ENCODE results near the gene SLC12A8. TPM values are rescaled to one million over a fixed set of nuclear protein-coding genes. Genes with fewer than 3 reads are reported as not detected.

SLC12A8 gene
- polyA plus RNA-seq, 1 donor from 2014 or later: not detected

DNA sequence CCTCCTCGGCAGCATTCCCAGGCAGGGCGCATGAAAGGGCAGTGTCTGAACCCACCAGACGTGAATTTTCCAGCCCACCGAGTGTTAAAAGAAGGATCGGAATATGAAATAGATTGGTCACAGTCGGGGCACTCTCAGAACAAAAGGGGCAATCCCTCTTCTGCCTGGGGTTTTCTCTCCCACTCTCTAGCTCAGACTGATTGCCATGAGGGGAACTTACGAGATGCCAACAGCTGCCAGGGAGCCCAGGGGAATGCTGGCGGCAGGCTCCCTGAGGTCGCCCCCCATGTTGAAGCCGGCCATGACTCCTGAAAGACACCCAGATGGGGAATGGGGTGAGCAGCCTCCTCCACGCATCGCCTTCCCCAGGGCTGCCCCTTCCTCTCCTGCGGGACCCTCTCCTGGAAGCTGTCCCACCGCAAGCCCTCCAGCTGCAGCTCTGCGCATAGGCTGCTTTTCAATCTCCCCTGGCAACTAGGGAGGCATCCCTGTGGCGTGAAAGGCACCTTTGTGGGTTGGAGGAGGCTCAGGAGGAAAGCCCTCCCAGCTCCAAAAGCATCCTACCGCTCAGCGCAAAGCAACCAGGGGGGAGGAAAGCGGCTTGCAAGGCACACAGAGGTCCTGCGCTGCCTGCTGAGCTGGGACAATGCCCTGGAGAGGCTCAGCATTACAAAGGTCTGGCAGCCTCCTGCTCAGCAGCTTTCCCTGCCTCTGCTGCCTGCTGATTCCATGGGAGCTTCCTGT, 92.0 kb downstream of the SLC12A8 start:
- H3K36me3 Mint-ChIP-seq: peaks cover 2% of the 10 kb centered on the region
- H3K27me3 Mint-ChIP-seq: peaks cover 4% of the 10 kb centered on the region
- H3K4me3 Mint-ChIP-seq: peak overlapping the region; percentile 19 to 88 (median 82)
- H3K27ac Mint-ChIP-seq: peak overlapping the region in 1 of 3 donors; percentile 92
- peaks cover 23 to 27% (median 26%) of the 10 kb centered on the region in 3 donors for H3K4me1 Mint-ChIP-seq
- peaks cover 0 to 6% (median 3%) of the 10 kb centered on the region in 3 donors for H3K9me3 Mint-ChIP-seq

DNA sequence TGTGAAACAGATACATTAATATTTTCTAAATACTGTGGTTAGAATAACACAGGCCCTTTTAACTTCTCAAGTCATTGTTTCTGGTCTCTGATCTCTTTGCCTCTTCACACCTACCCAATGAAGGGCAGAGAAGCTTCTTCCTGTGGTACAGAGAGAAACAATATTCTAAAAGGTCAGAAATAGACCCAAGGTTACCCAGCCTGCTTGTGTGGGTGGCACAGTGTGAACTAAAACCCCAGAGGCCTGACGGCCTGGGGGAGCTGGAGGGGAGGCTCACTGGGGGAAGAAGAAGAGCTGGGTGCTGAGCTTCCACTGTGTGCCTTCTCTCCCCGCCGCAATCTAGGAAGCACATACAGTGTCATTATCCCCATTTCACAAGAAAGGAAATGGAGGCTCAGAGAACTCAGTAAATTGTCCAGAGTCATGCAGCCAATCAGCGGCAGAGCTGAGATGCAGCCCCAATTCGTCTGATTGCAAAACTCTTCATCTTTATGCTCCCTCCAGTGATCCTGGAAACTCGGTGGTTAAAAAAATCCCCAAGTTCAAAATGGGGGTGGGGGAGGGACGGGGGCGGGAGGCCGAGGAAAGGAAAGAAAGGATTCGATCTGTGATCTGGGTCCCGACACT, 92.7 kb downstream of the SLC12A8 start:
- Mint-ChIP-seq H3K4me3 (peak overlapping the region; percentile 19 to 86 (median 79)), H3K9me3 (peaks cover 0 to 6% (median 3%) of the 10 kb centered on the region in 3 donors), H3K4me1 (peaks cover 23 to 28% (median 26%) of the 10 kb centered on the region in 3 donors), H3K27ac (peak overlapping the region in 1 of 3 donors; percentile 92), H3K27me3 (peaks cover 4% of the 10 kb centered on the region), H3K36me3 (peaks cover 2% of the 10 kb centered on the region)

DNA sequence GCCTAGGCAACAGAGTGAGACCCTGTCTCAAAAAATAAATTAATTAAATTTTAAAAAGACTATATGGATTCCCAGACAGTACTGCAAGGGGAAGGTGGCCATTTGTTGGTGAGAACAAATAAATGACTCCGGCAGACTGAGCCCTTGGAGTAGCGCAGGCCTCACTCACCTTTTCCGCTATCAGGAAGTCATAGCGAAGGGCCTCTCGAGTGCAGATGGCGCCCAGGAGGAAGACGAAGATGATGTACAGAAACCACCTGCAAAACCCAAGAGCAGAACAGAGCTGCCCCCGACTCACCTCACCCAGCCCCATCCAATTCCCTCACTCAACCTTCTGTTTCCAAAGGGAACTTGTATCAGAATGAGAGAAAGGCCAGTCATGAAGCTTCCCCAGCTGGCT, 93.9 kb downstream of the SLC12A8 start:
- H3K36me3 Mint-ChIP-seq: peaks cover 2% of the 10 kb centered on the region
- H3K9me3 Mint-ChIP-seq: peaks cover 0 to 3% (median 2%) of the 10 kb centered on the region in 3 donors
- no peak overlapping the region for H3K27ac Mint-ChIP-seq
- peaks cover 23 to 28% (median 26%) of the 10 kb centered on the region in 3 donors for H3K4me1 Mint-ChIP-seq
- peak overlapping the region in 2 of 4 donors; percentile 30 to 83 for H3K4me3 Mint-ChIP-seq
- H3K27me3 Mint-ChIP-seq: peaks cover 4% of the 10 kb centered on the region

DNA sequence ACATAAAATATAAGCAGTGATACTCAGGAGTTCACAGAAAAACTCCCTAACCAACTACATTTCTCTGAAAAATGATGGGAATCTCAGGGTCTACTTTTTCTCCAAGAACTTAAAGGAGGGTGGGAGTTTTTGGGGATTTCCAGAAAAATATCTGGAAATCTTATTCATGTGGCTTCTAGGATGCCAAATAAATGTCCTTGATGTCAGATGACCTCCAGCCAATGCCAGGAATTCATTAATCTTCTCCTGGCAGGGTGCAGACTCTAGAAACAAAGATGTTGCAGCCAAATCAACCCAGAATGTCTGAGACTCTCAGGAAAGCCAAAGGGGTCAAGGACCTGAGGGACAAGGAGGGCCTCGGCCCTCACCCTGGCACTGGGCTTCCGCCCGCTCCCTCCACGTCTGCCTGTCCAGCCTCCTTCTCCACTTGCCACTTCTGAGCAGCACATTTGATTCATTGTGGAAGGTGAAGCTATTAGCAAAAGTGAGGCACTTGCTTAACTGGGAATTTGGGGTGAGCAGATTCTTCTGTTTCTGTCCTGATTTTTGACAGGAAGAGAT, 94.8 kb downstream of the SLC12A8 start:
- no peak overlapping the region for H3K4me3 Mint-ChIP-seq
- H3K27ac Mint-ChIP-seq: no peak overlapping the region
- peaks cover 2% of the 10 kb centered on the region for H3K36me3 Mint-ChIP-seq
- H3K4me1 Mint-ChIP-seq: peaks cover 23 to 28% (median 26%) of the 10 kb centered on the region in 3 donors
- H3K27me3 Mint-ChIP-seq: peaks cover 4% of the 10 kb centered on the region
- peaks cover 0 to 1% (median 0%) of the 10 kb centered on the region in 3 donors for H3K9me3 Mint-ChIP-seq

DNA sequence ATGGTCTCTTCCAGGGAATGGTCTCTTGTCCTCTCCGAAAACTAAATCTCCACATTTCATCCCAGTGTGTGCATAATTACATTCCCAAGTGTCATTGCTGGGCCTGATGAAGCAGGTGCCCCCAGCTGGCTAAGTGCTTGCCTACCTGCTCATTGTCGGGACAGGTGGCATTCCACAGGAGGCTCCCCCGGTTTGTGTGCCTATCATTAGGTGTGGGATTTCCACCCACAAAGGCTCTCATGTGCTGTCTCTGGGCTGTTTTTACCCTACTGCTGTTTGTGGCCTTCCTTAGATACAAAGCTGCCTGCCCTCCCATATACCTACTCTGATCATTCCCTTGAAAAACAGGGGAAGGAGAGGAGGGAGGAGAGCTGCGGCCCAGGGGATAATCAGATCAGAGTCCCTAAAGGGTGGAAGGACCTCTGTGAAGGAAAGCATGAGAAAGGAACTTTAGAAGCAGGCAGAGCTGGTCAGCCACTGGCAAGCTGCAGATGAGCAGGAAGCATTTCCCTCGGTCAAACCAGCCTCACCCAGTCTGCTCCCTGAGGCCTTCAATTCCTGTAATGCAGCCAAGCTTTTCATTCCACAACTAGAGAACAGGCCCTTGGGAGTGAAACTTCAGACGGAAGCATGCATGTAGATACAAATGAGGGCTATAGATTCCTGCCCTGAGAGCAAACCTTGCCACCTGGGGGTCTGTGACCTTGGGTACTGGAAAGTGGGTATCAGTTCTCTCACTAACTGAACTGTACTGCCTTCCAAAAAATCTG, 96.1 kb downstream of the SLC12A8 start:
- peak overlapping the region in 1 of 3 donors; percentile 7 for H3K27ac Mint-ChIP-seq
- H3K4me1 Mint-ChIP-seq: peaks cover 16 to 22% (median 22%) of the 10 kb centered on the region in 3 donors
- peaks cover 0 to 1% (median 0%) of the 10 kb centered on the region in 3 donors for H3K9me3 Mint-ChIP-seq
- H3K36me3 Mint-ChIP-seq: peaks cover 2% of the 10 kb centered on the region
- H3K4me3 Mint-ChIP-seq: no peak overlapping the region
- H3K27me3 Mint-ChIP-seq: peaks cover 4% of the 10 kb centered on the region

DNA sequence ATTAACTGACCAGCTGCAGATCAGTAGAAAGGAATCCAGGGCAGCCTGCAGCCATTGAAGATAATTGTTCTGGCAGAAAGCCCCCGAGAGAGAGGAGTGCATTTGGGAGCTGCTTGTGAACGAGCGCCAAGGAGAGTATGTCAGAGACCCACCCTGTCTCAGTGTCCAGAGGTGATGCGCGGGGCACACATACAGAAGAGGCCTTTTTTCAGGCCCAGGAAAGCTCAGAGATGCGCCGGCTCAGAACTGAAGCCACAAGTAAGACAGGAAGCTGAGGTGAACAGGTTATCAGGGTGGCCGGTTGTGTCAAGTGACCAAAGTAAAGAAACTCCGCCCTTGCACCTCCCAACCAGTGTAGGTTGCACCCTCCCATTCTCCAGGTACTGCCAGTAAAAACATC, 96.9 kb downstream of the SLC12A8 start:
- H3K27me3 Mint-ChIP-seq: peaks cover 4% of the 10 kb centered on the region
- H3K36me3 Mint-ChIP-seq: peaks cover 2% of the 10 kb centered on the region
- no peak overlapping the region for H3K27ac Mint-ChIP-seq
- peaks cover 11 to 15% (median 14%) of the 10 kb centered on the region in 3 donors for H3K4me1 Mint-ChIP-seq
- H3K4me3 Mint-ChIP-seq: no peak overlapping the region
- peaks cover 0 to 1% (median 0%) of the 10 kb centered on the region in 3 donors for H3K9me3 Mint-ChIP-seq

DNA sequence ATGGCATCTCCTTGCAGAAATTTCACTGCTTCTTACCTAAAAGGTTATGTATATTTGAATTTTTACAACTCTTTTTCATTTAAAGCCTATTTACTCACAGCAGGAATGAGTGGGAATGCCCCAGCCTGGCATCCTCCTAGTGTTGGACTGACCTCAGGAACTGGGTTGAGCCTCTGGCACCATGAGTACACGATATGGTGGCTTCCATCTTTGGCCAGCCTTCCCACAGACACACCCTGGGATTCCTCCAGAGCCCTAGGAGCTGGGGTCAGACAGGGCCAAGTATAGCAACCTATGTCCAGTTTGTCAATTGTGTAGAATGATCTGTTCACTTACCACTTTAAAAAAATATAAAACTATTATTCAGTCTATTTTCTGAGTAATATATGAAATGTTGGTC, 99.6 kb downstream of the SLC12A8 start:
- peaks cover 2% of the 10 kb centered on the region for H3K36me3 Mint-ChIP-seq
- no peak overlapping the region for H3K27ac Mint-ChIP-seq
- peaks cover 0 to 1% (median 0%) of the 10 kb centered on the region in 3 donors for H3K9me3 Mint-ChIP-seq
- H3K27me3 Mint-ChIP-seq: no peaks in the 10 kb centered on the region
- H3K4me3 Mint-ChIP-seq: no peak overlapping the region
- peaks cover 5 to 18% (median 14%) of the 10 kb centered on the region in 3 donors for H3K4me1 Mint-ChIP-seq

DNA sequence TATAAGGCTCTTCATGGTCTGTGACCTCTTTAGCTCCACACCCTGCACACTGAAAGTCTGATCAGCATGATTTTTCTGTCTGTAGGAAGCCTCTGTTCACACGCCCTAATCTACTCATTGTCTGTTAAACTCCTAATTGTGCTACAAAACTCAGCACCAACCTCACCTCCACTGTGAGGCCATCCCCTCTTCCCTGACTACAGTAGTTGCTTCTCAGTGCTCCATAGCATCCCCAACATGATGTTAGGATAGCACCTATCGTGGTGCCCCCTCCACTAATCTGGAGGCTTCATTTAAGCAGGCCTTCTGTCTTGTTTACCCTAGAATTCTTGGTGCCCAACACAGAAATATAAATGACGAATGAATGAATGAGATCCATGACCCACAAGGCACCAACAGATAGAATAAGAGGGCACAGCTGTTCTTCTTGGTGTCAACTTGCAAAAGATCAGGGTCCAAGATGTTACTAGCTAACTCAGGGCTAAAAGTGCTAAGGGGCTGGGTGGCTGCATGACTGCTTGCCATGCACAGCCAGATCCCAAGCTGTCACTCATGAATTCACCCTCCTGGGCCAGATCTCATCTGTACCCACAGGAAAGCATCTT, 101.6 kb downstream of the SLC12A8 start:
- H3K9me3 Mint-ChIP-seq: no peaks in the 10 kb centered on the region
- peaks cover 10 to 25% (median 17%) of the 10 kb centered on the region in 3 donors for H3K4me1 Mint-ChIP-seq
- H3K27ac Mint-ChIP-seq: peak overlapping the region in 1 of 3 donors; percentile 26
- H3K4me3 Mint-ChIP-seq: no peak overlapping the region
- no peaks in the 10 kb centered on the region for H3K27me3 Mint-ChIP-seq
- H3K36me3 Mint-ChIP-seq: peaks cover 2% of the 10 kb centered on the region

DNA sequence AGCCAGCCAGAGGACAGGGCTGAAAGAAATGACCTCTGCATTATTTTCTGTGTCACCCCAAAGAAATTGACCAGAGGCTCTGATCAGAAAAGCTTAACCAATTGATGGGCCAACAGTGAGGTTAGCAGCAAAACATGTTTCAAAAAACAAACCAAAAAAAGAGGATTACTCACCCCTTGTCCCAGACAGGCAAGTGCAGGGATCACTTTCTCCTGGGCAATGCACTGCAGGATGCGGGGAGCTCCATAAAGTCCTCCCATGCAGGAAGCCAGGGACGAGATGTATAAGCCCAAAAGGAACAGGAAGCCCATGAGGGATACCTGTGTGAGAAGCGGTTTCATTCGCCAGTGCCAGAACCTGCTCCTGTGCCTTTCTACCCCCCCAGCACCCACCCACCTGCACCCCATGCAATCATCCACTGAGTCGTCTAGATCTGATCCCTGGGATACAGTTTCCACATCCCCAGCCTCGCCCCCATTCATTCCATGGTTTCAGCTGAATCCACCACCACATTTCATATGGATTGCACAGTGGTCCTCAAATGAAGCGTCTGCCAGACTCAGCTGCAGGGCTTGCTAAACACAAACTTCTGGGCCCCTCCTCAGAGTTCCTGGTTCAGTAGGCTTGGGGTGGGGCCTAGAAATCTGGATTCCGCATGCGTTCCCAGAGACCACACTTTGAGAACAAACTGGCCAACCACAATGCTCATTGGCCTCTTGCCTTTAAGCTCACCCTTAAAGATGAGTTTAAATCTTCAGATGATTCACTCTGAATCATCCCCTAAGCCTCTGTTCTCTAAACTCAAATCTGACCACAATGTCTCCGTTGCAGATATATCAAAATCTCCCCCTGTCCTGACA, 102.3 kb downstream of the SLC12A8 start:
- Mint-ChIP-seq H3K36me3 (peaks cover 2% of the 10 kb centered on the region), H3K4me1 (peaks cover 11 to 23% (median 17%) of the 10 kb centered on the region in 3 donors), H3K27ac (no peak overlapping the region), H3K27me3 (no peaks in the 10 kb centered on the region), H3K4me3 (no peak overlapping the region), H3K9me3 (peaks cover under 1 to 3% (median under 1%) of the 10 kb centered on the region in 3 donors)

DNA sequence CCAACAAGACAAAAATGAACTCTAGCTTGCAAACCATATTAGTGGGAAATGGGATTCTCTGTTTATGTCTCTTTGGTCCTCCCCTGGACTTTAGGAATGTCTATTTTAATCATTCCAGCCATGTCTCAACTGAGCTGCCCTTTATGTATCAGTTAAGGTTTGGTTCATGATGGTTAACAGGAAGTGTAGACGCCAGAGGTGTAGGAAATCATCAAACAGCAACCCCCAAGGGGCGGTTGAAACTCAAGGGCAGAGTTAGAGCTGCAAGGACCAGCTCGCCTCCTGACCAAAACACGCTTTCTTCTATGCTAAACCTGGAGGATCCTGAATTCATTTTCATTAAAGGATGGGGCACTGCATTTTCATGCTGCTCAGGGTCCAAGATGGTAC, 103.0 kb downstream of the SLC12A8 start:
- H3K4me3 Mint-ChIP-seq: peak overlapping the region in 2 of 4 donors; percentile 9 to 33

DNA sequence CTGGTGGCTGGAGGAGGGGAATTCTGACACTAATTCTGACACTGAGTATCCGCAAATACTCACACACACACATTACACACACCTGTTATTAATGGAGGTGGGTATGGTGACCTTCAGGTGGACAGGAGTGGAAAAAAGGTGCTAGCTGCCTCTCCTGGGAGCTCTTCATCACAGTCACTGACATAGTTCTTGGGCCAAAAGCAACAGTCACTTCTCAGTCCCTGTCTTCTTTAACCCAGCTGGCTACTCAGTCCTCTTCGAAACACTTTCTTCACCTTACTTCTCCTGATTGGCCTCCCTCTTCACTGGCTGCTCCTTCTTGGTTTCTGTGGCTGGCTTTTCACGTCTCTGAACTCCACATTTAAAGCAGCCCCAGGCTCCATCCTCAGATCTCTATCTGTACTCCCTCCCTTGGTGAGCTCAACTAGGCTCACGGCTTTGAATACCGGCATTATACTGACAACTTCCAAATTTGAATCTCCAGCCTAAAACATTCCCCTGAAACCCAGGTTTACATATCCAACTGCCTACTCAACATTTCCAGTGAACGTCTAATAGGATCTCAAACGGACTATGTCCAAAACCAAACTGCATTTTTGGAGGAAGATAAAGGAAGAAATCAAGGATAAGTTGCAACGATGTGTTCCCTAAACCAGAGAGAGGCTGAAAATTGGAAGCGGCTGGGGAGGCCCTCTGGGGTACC, 103.6 kb downstream of the SLC12A8 start:
- Mint-ChIP-seq H3K36me3 (peaks cover 2% of the 10 kb centered on the region), H3K27ac (no peak overlapping the region), H3K4me1 (peaks cover 13 to 23% (median 17%) of the 10 kb centered on the region in 3 donors), H3K27me3 (no peaks in the 10 kb centered on the region), H3K4me3 (peak overlapping the region in 1 of 4 donors; percentile 19), H3K9me3 (peaks cover 2 to 10% (median 3%) of the 10 kb centered on the region in 3 donors)

More for the DNA sequence above, 103.0 kb downstream of the SLC12A8 start:
- H3K9me3 Mint-ChIP-seq: peaks cover 2 to 10% (median 3%) of the 10 kb centered on the region in 3 donors
- H3K27me3 Mint-ChIP-seq: no peaks in the 10 kb centered on the region
- H3K27ac Mint-ChIP-seq: no peak overlapping the region
- H3K4me1 Mint-ChIP-seq: peaks cover 13 to 23% (median 17%) of the 10 kb centered on the region in 3 donors
- peaks cover 2% of the 10 kb centered on the region for H3K36me3 Mint-ChIP-seq

DNA sequence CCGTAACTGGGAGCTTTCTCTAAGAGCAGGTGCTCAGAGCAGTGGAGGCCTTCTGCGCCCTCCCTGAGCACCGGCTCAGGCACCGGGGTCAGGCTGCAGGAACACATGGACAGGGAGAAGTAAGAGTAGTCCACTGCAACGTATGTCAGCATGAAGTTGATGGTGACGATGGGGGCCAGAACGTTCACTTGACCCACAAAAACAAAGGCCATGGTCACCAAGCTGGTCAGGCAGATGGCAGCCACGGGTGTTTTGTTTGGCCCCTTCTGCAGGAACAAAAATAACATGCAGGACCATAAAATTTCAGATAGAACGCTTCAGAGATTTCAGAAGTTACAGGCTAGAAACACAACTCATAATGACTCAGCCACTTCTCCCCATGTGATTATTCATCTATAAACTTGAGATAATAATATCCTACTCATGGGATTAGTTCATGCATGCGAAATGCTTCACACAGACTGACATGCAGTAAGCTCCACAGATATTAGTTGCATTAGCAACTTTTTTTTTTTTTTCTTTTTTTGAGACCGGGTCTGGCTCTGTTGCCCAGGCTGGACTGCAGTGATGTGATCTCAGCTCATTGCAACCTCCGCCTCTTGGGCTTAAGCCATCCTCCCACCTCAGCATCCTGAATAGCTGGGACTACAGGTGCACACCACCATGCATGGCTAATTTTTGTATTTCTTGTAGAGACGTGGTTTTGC, 104.5 kb downstream of the SLC12A8 start:
- no peaks in the 10 kb centered on the region for H3K27me3 Mint-ChIP-seq
- peak overlapping the region in 1 of 4 donors; percentile 53 for H3K4me3 Mint-ChIP-seq
- peak overlapping the region in 1 of 3 donors; percentile 80 for H3K27ac Mint-ChIP-seq

More for the DNA sequence above, 104.5 kb downstream of the SLC12A8 start:
- H3K9me3 Mint-ChIP-seq: peaks cover 2 to 10% (median 3%) of the 10 kb centered on the region in 3 donors
- H3K4me1 Mint-ChIP-seq: peaks cover 13 to 23% (median 17%) of the 10 kb centered on the region in 3 donors
- peaks cover 2% of the 10 kb centered on the region for H3K36me3 Mint-ChIP-seq
